ENCODE data around the gene ZNF79. TPM values are rescaled to one million over a fixed set of nuclear protein-coding genes. Genes with fewer than 3 reads are reported as not detected.
A peak's percentile ranks its signal among the peaks of the same experiment; 100 is the strongest.

ZNF79 gene
- 6.5 TPM for polyA plus RNA-seq (2013, experiment 1 of 4)
- polyA plus RNA-seq (2013, experiment 2 of 4) = 8.0 TPM
- polyA plus RNA-seq (2013, experiment 3 of 4) = 7.2 TPM
- polyA plus RNA-seq (2013, experiment 4 of 4) = 8.2 TPM

- Histone ChIP-seq H3K36me3 (ENCODE audit: control insufficient read depth, insufficient read depth, low read length) (no peaks in the 10 kb centered on the region), H3K4me1 (ENCODE audit: control insufficient read depth, insufficient read depth, low read length) (peaks cover 8% of the 10 kb centered on the region), H3K27ac (ENCODE audit: insufficient read depth, low read depth, low read length, poor library complexity, severe bottlenecking) (peak within 1 kb of the TSS; percentile 86), H3K4me3 (ENCODE audit: insufficient read depth, low read depth, low read length) (peak within 1 kb of the TSS; percentile 97), H3K27me3 (ENCODE audit: control insufficient read depth, insufficient read depth, low read length, poor library complexity, severe bottlenecking) (no peaks in the 10 kb centered on the region), H3K9me3 (ENCODE audit: control insufficient read depth, low read length) (no peaks in the 10 kb centered on the region)
- 0% methylated on average over 54 of the region's 54 CpGs for WGBS, 2 experiments
These were observed at the start of gene ZNF79 for GRCh38 chr9:127423934-127424675. TSS of gene ZNF79 (plus strand) at chr9:127424382. CDS start at chr9:127424788, 406 bp downstream.

- Histone ChIP-seq H3K36me3 (ENCODE audit: control insufficient read depth, insufficient read depth, low read length) (no peaks in the 10 kb centered on the region), H3K4me1 (ENCODE audit: control insufficient read depth, insufficient read depth, low read length) (no peaks in the 10 kb centered on the region), H3K27me3 (ENCODE audit: control insufficient read depth, insufficient read depth, low read length, poor library complexity, severe bottlenecking) (no peaks in the 10 kb centered on the region), H3K27ac (ENCODE audit: insufficient read depth, low read depth, low read length, poor library complexity, severe bottlenecking) (no peak overlapping the region), H3K9me3 (ENCODE audit: control insufficient read depth, low read length) (no peaks in the 10 kb centered on the region), H3K4me3 (ENCODE audit: insufficient read depth, low read depth, low read length) (no peak overlapping the region)
- 97% methylated on average over 3 of the region's 3 CpGs for WGBS, 2 experiments
These were observed 43.7 kb upstream of the ZNF79 start for GRCh38 chr9:127380479-127380878.

GRCh38 chr9:127382541-127382940 lies 41.6 kb upstream of the ZNF79 start:
- no peaks in the 10 kb centered on the region for H3K27me3 ChIP-seq (ENCODE audit: control insufficient read depth, insufficient read depth, low read length, poor library complexity, severe bottlenecking)
- WGBS, 2 experiments = 86 to 89% methylated on average over 2 of the region's 2 CpGs

GRCh38 chr9:127384016-127384730 lies 40.0 kb upstream of the ZNF79 start:
- Histone ChIP-seq H3K36me3 (ENCODE audit: control insufficient read depth, insufficient read depth, low read length) (no peaks in the 10 kb centered on the region), H3K4me3 (ENCODE audit: insufficient read depth, low read depth, low read length) (no peak overlapping the region), H3K27ac (ENCODE audit: insufficient read depth, low read depth, low read length, poor library complexity, severe bottlenecking) (no peak overlapping the region), H3K9me3 (ENCODE audit: control insufficient read depth, low read length) (no peaks in the 10 kb centered on the region), H3K27me3 (ENCODE audit: control insufficient read depth, insufficient read depth, low read length, poor library complexity, severe bottlenecking) (no peaks in the 10 kb centered on the region), H3K4me1 (ENCODE audit: control insufficient read depth, insufficient read depth, low read length) (no peaks in the 10 kb centered on the region)
- 93 to 94% methylated on average over 11 of the region's 11 CpGs for WGBS, 2 experiments

More at GRCh38 chr9:127382541-127382940, 41.6 kb upstream of the ZNF79 start:
- Histone ChIP-seq H3K27ac (ENCODE audit: insufficient read depth, low read depth, low read length, poor library complexity, severe bottlenecking) (no peak overlapping the region), H3K9me3 (ENCODE audit: control insufficient read depth, low read length) (no peaks in the 10 kb centered on the region), H3K4me3 (ENCODE audit: insufficient read depth, low read depth, low read length) (no peak overlapping the region), H3K36me3 (ENCODE audit: control insufficient read depth, insufficient read depth, low read length) (no peaks in the 10 kb centered on the region), H3K4me1 (ENCODE audit: control insufficient read depth, insufficient read depth, low read length) (no peaks in the 10 kb centered on the region)

GRCh38 chr9:127384901-127385300 lies 39.3 kb upstream of the ZNF79 start:
- Histone ChIP-seq H3K4me3 (ENCODE audit: insufficient read depth, low read depth, low read length) (no peak overlapping the region), H3K4me1 (ENCODE audit: control insufficient read depth, insufficient read depth, low read length) (no peaks in the 10 kb centered on the region), H3K27ac (ENCODE audit: insufficient read depth, low read depth, low read length, poor library complexity, severe bottlenecking) (no peak overlapping the region), H3K9me3 (ENCODE audit: control insufficient read depth, low read length) (no peaks in the 10 kb centered on the region), H3K36me3 (ENCODE audit: control insufficient read depth, insufficient read depth, low read length) (no peaks in the 10 kb centered on the region), H3K27me3 (ENCODE audit: control insufficient read depth, insufficient read depth, low read length, poor library complexity, severe bottlenecking) (no peaks in the 10 kb centered on the region)
- WGBS, 2 experiments = 87 to 90% methylated on average over 13 of the region's 13 CpGs

GRCh38 chr9:127386249-127386648 lies 37.9 kb upstream of the ZNF79 start:
- H3K4me1 ChIP-seq (ENCODE audit: control insufficient read depth, insufficient read depth, low read length) = no peaks in the 10 kb centered on the region
- H3K4me3 ChIP-seq (ENCODE audit: insufficient read depth, low read depth, low read length) = no peak overlapping the region
- H3K36me3 ChIP-seq (ENCODE audit: control insufficient read depth, insufficient read depth, low read length) = no peaks in the 10 kb centered on the region
- no peaks in the 10 kb centered on the region for H3K9me3 ChIP-seq (ENCODE audit: control insufficient read depth, low read length)
- H3K27ac ChIP-seq (ENCODE audit: insufficient read depth, low read depth, low read length, poor library complexity, severe bottlenecking) = no peak overlapping the region
- no peaks in the 10 kb centered on the region for H3K27me3 ChIP-seq (ENCODE audit: control insufficient read depth, insufficient read depth, low read length, poor library complexity, severe bottlenecking)
- WGBS, 2 experiments = 86% methylated on average over 4 of the region's 4 CpGs

GRCh38 chr9:127386981-127387380 lies 37.2 kb upstream of the ZNF79 start:
- 92 to 95% methylated on average over 8 to 10 of the region's 10 CpGs for WGBS, 2 experiments
- no peak overlapping the region for H3K27ac ChIP-seq (ENCODE audit: insufficient read depth, low read depth, low read length, poor library complexity, severe bottlenecking)
- H3K36me3 ChIP-seq (ENCODE audit: control insufficient read depth, insufficient read depth, low read length) = no peaks in the 10 kb centered on the region
- H3K27me3 ChIP-seq (ENCODE audit: control insufficient read depth, insufficient read depth, low read length, poor library complexity, severe bottlenecking) = no peaks in the 10 kb centered on the region
- H3K9me3 ChIP-seq (ENCODE audit: control insufficient read depth, low read length) = no peaks in the 10 kb centered on the region
- H3K4me3 ChIP-seq (ENCODE audit: insufficient read depth, low read depth, low read length) = no peak overlapping the region
- no peaks in the 10 kb centered on the region for H3K4me1 ChIP-seq (ENCODE audit: control insufficient read depth, insufficient read depth, low read length)

GRCh38 chr9:127388037-127388855 lies 35.9 kb upstream of the ZNF79 start:
- Histone ChIP-seq H3K4me3 (ENCODE audit: insufficient read depth, low read depth, low read length) (no peak overlapping the region), H3K4me1 (ENCODE audit: control insufficient read depth, insufficient read depth, low read length) (no peaks in the 10 kb centered on the region), H3K27ac (ENCODE audit: insufficient read depth, low read depth, low read length, poor library complexity, severe bottlenecking) (no peak overlapping the region), H3K9me3 (ENCODE audit: control insufficient read depth, low read length) (no peaks in the 10 kb centered on the region), H3K27me3 (ENCODE audit: control insufficient read depth, insufficient read depth, low read length, poor library complexity, severe bottlenecking) (no peaks in the 10 kb centered on the region), H3K36me3 (ENCODE audit: control insufficient read depth, insufficient read depth, low read length) (no peaks in the 10 kb centered on the region)
- 68 to 73% methylated on average over 10 of the region's 10 CpGs for WGBS, 2 experiments

- no peaks in the 10 kb centered on the region for H3K9me3 ChIP-seq (ENCODE audit: control insufficient read depth, low read length)
- no peaks in the 10 kb centered on the region for H3K27me3 ChIP-seq (ENCODE audit: control insufficient read depth, insufficient read depth, low read length, poor library complexity, severe bottlenecking)
- H3K4me3 ChIP-seq (ENCODE audit: insufficient read depth, low read depth, low read length) = no peak overlapping the region
- no peaks in the 10 kb centered on the region for H3K36me3 ChIP-seq (ENCODE audit: control insufficient read depth, insufficient read depth, low read length)
- H3K4me1 ChIP-seq (ENCODE audit: control insufficient read depth, insufficient read depth, low read length) = no peaks in the 10 kb centered on the region
- WGBS, 2 experiments = 77 to 78% methylated on average over 6 of the region's 6 CpGs
- H3K27ac ChIP-seq (ENCODE audit: insufficient read depth, low read depth, low read length, poor library complexity, severe bottlenecking) = no peak overlapping the region
These were observed 35.3 kb upstream of the ZNF79 start for GRCh38 chr9:127388856-127389238.
